ENCODE results near the gene RAB11FIP2.
A peak's percentile ranks its signal among the peaks of the same experiment; 100 is the strongest.

RAB11FIP2 gene

GRCh38 chr10:118035354-118036005 is 11.3 kb downstream of the RAB11FIP2 start:
- DNase-seq (ENCODE audit: low read depth) = no peak
- no peak for TF ChIP-seq CTCF (conservative IDR thresholded peaks at IDR 0.05; ENCODE audit: low read depth, low read length)
- H3K4me3 ChIP-seq (ENCODE audit: low read length) = no peak overlapping the region

- H3K4me3 ChIP-seq (ENCODE audit: low read length) = no peak overlapping the region
- TF ChIP-seq CTCF (conservative IDR thresholded peaks at IDR 0.05; ENCODE audit: low read depth, low read length) = no peak
- peak; percentile 67 for DNase-seq (ENCODE audit: low read depth)
Measured at GRCh38 chr10:118034791-118035261, 11.9 kb downstream of the RAB11FIP2 start.

GRCh38 chr10:118033905-118034304 is 12.8 kb downstream of the RAB11FIP2 start:
- no peak for DNase-seq (ENCODE audit: low read depth)
- TF ChIP-seq CTCF (conservative IDR thresholded peaks at IDR 0.05; ENCODE audit: low read depth, low read length) = no peak
- no peak overlapping the region for H3K4me3 ChIP-seq (ENCODE audit: low read length)

- DNase-seq (ENCODE audit: low read depth) = no peak
- H3K4me3 ChIP-seq (ENCODE audit: low read length) = no peak overlapping the region
- no peak for TF ChIP-seq CTCF (conservative IDR thresholded peaks at IDR 0.05; ENCODE audit: low read depth, low read length)
Measured at GRCh38 chr10:118032564-118032963, 14.2 kb downstream of the RAB11FIP2 start.

- no peak overlapping the region for H3K4me3 ChIP-seq (ENCODE audit: low read length)
- no peak for DNase-seq (ENCODE audit: low read depth)
- TF ChIP-seq CTCF (conservative IDR thresholded peaks at IDR 0.05; ENCODE audit: low read depth, low read length) = no peak
Measured at GRCh38 chr10:118031351-118032075, 15.2 kb downstream of the RAB11FIP2 start.

GRCh38 chr10:118028619-118029018 is 18.1 kb downstream of the RAB11FIP2 start:
- DNase-seq (ENCODE audit: low read depth) = no peak
- TF ChIP-seq CTCF (conservative IDR thresholded peaks at IDR 0.05; ENCODE audit: low read depth, low read length) = no peak
- no peak overlapping the region for H3K4me3 ChIP-seq (ENCODE audit: low read length)

GRCh38 chr10:118027397-118027796 is 19.3 kb downstream of the RAB11FIP2 start:
- H3K4me3 ChIP-seq (ENCODE audit: low read length) = no peak overlapping the region
- peak; percentile 49 for DNase-seq (ENCODE audit: low read depth)
- TF ChIP-seq CTCF (conservative IDR thresholded peaks at IDR 0.05; ENCODE audit: low read depth, low read length) = no peak
